OCI-LY3 (cell line): ENCODE data around the gene CTSH.

ENCODE experiments used
- EZH2phosphoT487 ChIP-seq: fragments of 200-600 bp; shearing (Covaris generic); IDR thresholded peaks from 2 replicates; pipeline ENCODE4 v1.6.1; 2018; ENCODE audit warnings: antibody characterized with exemption, mixed run types, low read depth
- TF ChIP-seq, protein P1 (sequence below): fragments of 200-600, 300-600 bp; sonication (generic); IDR thresholded peaks from 2 replicates; pipeline ENCODE4 v1.5.1; 2014; ENCODE audit warnings: antibody characterized with exemption, low read length, low read depth

DNA sequence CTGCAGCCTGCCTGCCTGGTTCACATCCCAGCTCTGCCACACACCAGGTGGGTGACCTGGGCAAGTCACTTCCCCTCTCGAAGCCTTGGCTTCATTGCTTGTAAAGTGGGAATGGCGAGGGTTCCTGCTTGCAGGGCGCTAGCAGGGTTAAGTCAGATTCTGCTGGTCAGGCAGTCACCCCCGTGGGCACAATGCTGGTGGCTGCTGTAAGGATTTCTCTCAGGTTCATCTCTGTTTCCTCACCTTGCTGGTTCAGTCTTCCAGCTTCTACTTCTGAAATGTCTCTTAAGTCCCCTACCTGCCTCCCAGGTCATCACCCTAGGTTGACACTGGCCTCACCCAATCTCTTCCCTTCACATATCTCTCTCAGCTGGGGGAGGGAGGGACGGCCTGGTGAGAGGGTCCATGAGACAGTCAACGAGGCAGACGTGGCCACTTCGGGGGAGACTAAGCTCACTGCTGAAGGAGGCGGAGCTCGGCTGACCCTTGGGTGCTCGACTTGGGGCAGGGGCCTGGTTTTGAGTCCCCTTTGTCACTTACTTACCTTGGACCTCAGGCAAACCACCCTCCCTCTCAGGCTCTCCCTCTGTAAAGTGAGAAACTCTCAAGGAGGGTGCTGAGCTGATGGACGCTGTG is 11.5 kb downstream of the CTSH start:
- TF ChIP-seq, protein P1, sequence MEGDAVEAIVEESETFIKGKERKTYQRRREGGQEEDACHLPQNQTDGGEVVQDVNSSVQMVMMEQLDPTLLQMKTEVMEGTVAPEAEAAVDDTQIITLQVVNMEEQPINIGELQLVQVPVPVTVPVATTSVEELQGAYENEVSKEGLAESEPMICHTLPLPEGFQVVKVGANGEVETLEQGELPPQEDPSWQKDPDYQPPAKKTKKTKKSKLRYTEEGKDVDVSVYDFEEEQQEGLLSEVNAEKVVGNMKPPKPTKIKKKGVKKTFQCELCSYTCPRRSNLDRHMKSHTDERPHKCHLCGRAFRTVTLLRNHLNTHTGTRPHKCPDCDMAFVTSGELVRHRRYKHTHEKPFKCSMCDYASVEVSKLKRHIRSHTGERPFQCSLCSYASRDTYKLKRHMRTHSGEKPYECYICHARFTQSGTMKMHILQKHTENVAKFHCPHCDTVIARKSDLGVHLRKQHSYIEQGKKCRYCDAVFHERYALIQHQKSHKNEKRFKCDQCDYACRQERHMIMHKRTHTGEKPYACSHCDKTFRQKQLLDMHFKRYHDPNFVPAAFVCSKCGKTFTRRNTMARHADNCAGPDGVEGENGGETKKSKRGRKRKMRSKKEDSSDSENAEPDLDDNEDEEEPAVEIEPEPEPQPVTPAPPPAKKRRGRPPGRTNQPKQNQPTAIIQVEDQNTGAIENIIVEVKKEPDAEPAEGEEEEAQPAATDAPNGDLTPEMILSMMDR: no peak
- no peak for TF ChIP-seq EZH2phosphoT487
